Ramos (cell line): ENCODE measurements around the gene GPD1L.
"Not testable (repeated sequence)": the region's sequence is repeated elsewhere in the genome, so short reads cannot be mapped to it uniquely, and the experiment has no call there.

Source experiments
- in situ Hi-C: fragments of 300-500 bp; cut with MboI; formaldehyde crosslinking; loops from one replicate; pipeline ENCODE4 v1.14.3; 2022; ENCODE audit warnings: low sequenced_read_pairs; ENCODE audit not compliant: unreplicated experiment

The GPD1L gene

GRCh38 chr3:32104492-32104891 is 1.9 kb upstream of the GPD1L start:
- in situ Hi-C loops: no loop called here

DNA sequence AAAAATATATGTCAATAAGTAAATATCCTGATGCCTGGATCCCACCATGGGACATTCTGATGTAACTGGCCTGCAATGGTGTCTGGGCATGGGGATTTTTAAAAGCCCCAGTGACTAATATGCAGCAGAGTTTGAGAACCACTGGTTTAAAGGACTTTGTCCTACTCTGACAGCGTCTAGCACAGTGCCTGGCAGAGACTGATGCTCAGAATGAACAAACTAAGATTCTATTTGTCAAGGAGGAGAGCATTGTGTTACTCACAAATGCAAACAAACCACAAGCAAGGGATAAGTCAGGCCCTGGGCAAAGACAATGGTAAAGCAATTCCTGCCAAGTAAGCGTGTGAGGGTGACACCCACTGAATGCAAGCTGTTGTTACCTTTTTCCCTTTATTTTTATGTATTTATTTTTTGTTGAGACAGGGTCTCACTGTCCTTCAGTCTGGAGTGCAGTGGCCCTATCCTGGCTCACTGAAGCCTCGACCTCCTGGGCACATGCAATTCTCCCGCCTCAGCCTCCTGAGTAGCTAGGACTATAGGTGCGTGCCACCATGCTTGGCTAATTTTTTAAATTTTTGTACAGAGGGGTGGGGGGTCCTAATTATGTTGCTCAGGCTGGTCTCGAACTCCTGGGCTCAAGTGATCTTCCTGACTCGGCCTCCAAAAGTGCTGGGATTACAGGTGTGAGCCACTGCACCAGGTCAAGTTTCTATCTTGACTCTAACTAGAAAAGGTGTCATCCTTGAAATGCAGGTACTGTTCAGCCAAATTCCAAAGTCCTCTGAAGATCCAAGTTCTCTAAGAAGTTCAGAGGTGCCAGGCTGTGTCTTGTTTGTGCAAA is 909 bp upstream of the GPD1L start:
- in situ Hi-C loops: no loop called here

DNA sequence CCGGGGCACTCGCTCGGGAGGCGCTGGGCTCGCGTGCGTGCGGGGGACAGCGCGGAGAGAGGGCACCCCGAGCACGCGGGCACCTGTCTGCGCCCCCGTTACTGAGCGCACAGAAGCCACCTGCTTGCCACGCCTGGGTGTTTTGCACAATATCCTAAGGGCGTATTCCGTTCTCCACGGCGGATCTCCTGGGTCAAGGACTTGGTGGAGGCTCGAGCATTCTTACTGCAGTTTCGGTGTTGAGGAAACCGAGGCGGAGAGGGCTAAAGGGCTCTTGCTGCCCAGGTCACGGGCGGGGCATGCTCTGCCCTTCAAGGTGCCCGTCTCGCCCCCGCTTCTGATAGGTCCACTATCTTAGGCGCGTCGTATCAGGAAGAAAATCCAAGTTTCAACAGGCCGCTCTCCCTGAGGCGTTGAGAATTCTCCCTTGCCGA is 526 bp downstream of the GPD1L start:
- in situ Hi-C loops: no loop called here

DNA sequence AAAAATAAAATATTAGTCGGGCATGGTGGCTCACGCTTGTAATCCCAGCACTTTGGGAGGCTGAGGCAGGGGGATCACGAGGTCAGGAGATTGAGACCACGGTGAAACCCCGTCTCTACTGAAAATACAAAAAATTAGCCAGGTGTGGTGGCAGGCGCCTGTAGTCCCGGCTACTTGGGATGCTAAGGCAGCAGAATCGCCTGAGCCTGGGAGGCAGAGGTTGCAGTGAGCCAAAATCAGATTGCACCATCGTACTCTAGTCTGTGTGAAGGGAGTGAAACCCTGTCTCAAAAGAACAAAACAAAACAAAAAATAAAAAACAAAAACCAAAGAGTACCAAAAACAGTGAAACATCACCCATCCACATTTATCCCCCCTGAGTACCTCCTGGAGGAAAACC is 1.8 kb downstream of the GPD1L start:
- in situ Hi-C loops: not testable (repeated sequence)

- in situ Hi-C loops: no loop called here
Observed at GRCh38 chr3:32109256-32109655, 2.8 kb downstream of the GPD1L start.

GRCh38 chr3:32110233-32110760 is 3.9 kb downstream of the GPD1L start:
- in situ Hi-C loops: no loop called here

GRCh38 chr3:32111560-32111959 is 5.1 kb downstream of the GPD1L start:
- in situ Hi-C loops: no loop called here

DNA sequence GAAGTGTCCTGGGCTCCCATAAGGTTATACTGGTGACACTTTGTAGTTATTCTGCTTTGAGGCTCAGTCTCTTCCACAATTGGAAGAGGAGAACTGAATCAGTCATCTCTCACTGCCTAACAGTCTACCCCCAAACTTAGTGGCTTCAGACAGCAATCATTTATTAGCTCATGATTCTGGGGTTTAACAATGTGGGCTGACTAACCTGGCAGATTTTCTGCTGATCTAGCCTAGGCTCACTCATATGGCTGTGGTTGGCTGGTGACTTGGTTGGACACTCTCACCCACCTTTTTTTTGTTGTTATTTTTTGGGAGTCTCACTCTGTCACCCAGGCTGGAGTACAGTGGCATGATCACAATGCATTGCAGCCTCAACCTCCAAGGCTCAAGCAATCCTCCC is 7.1 kb downstream of the GPD1L start:
- in situ Hi-C loops: no loop called here

- in situ Hi-C loops: no loop called here
Observed at GRCh38 chr3:32113981-32114545, 7.6 kb downstream of the GPD1L start.

- in situ Hi-C loops: not testable (repeated sequence)
Observed at GRCh38 chr3:32114546-32115386, 8.3 kb downstream of the GPD1L start.

GRCh38 chr3:32117320-32117719 is 10.9 kb downstream of the GPD1L start:
- in situ Hi-C loops: no loop called here

DNA sequence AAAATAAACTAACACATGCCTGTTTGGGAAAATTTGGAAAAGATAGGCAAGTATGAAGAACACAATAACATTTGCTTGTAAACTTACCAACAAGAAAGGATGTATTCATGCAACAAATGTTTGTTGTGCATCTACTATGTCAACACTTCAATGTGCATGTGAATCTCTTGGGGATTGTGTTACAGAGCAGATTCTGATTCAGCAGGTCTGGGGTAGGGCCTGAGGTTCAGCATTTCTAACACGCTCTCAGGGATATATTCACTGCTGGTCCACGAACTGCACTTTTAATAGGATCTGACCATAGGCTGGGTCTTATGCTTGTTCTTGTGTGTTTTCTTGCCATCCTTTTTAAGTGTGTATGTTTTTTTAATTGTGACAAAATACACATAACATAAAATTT is 11.8 kb downstream of the GPD1L start:
- in situ Hi-C loops: no loop called here

GRCh38 chr3:32120471-32120870 is 14.1 kb downstream of the GPD1L start:
- in situ Hi-C loops: no loop called here

DNA sequence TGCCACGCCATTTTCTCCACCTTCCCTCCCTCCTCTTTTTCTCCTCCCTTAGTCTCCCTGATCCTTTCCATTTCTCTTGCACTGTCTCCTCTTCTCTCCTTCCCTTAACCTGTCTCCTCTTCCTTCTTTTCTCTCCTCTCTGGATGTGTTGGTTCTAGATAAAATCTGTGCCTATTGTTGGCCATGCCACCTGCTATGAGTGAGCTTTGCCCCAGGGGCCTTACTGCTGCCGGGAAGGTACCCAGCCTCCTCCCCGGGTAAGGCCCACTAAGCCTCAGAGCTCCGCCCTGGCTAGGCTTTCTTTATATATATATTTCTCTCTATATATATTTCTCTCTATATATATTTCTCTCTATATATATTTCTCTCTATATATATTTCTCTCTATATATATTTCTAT is 14.7 kb downstream of the GPD1L start:
- in situ Hi-C loops: no loop called here

DNA sequence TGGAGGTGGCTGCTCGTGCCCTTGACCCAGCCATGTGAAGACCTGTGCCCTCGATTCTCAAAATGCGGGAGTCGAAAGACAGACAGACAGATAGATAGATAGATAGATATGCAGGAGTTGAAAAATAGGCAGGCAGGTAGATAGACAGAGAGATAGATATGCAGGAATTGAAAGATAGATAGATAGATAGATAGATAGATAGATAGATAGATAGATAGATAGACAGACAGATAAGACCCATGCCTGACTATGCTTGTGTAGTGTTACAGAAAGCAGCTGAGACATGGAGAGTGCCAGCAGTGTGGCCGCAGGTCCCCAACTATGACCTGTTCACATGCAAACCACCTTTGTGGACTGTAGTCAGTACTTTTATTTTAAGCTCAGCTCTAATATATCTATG is 17.2 kb downstream of the GPD1L start:
- in situ Hi-C loops: no loop called here

GRCh38 chr3:32125012-32125411 is 18.6 kb downstream of the GPD1L start:
- in situ Hi-C loops: no loop called here

DNA sequence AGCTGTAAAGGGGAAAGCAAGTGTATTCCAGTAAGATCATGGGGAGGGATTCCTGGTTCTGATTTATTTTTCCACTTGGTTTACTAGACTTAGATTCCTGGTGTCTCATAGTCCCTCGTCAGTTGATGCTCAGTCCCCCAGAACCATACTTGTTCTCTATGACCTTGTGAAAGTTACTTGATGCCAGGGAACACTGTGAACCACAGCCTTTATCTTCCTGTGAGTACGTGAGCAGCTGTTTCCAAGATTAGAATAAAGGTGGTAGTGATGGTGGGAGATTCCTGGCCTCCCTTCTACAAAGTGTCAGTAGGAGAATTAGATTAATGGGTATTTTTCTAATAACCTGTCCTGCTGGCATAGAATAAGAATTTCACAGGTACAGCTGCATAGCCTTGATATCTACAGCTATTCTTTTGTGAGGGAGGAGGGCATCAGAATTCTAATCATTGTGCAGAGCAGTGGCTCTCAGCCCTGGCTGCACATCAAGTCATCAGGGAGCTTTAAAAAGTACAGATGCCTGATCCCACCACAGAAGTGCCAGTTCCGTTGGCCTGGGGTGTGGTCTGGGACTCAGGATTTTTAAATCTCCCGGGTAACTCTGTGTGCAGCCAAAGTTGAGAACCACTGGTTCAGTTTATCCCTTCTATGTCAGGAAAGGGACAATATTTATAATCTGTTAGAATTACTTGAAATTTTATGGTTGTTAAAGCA is 20.0 kb downstream of the GPD1L start:
- in situ Hi-C loops: no loop called here

GRCh38 chr3:32127219-32127826 is 20.9 kb downstream of the GPD1L start:
- in situ Hi-C loops: no loop called here

DNA sequence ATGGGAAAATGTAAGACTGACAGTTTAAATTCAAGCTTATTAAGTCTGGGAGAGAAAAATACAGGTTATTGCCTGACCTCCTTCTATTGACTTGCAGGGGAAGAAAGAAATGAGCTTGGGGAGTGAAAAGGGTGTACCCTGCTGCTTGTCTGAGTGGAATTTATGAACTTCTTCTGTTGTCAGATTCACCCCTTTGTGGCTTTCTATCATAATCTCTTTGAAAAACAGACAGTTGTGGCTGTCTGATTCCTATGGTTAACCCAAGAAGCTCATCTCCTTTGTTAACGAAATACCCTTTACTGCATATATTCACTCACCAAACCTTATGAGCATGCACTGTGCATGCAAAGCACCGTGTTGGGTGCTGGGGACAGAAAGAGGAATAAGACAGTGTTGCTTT is 22.5 kb downstream of the GPD1L start:
- in situ Hi-C loops: no loop called here

DNA sequence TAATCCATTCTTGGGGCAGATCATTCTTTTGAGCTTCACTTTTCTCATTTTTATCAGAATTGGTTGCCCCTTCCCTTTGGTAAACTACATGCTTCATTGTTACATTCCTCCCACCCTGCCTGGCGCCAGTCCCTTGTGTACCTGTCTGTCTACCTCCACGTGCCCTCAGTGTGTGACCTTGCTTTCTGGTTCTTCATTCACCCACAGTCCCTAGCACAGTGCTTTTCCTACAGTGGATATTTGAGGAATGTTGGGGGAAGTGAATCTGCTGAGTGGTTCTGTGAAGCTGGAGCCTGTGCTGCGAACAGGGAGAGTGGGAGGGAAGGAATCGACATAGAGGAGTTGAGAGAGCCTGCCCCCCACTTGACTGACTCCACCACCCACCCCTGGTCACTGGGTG is 23.4 kb downstream of the GPD1L start:
- in situ Hi-C loops: no loop called here
